CD14-positive monocyte (primary cell): Measurements from ENCODE around the gene SLC1A7. TPM values are rescaled to one million over a fixed set of nuclear protein-coding genes. Genes with fewer than 3 reads are reported as not detected.

Source experiments
- DNase-seq, 3 donors: peaks; one replicate each; pipeline ENCODE4 v3.0.0-alpha.2; 2011 to 2022
- H2AFZ ChIP-seq: 2 replicates; pipeline ENCODE4 v1.6.0; 2012; ENCODE audit warnings: mild to moderate bottlenecking, low read depth, low read length, inconsistent platforms; ENCODE audit not compliant: insufficient read depth, poor library complexity, severe bottlenecking
- H3K27ac ChIP-seq, 2 donors: 1 replicate in 1 of 2; 2 replicates in 1 of 2; pipeline ENCODE4 v1.5.1; 2012 to 2013; ENCODE audit warnings: low read length in 2 of 2, control low read depth in 1 of 2, inconsistent platforms in 1 of 2, low read depth in 1 of 2, mild to moderate bottlenecking in 1 of 2
- H3K27me3 ChIP-seq, 2 donors: one replicate each; pipeline versions ENCODE4 v1.6.0 to v1.6.1; 2011 to 2013; ENCODE audit warnings: low read length in 2 of 2; ENCODE audit not compliant: control insufficient read depth in 2 of 2, insufficient read depth in 2 of 2
- H3K36me3 ChIP-seq, 2 donors: replicated peaks in 1 of 2; 1 replicate in 1 of 2; 2 replicates in 1 of 2; pipeline versions ENCODE4 v1.5.1 to v1.6.1; 2012 to 2013; ENCODE audit warnings: low read length in 2 of 2, control low read depth in 1 of 2, inconsistent platforms in 1 of 2, mild to moderate bottlenecking in 1 of 2; ENCODE audit not compliant: insufficient read depth in 2 of 2, control insufficient read depth in 1 of 2
- H3K4me1 ChIP-seq, 2 donors: 1 replicate in 1 of 2; 2 replicates in 1 of 2; pipeline versions ENCODE4 v1.5.1 to v1.6.1; 2012 to 2013; ENCODE audit warnings: low read length in 2 of 2, control low read depth in 1 of 2, inconsistent platforms in 1 of 2, mild to moderate bottlenecking in 1 of 2, moderate library complexity in 1 of 2; ENCODE audit not compliant: insufficient read depth in 2 of 2, control insufficient read depth in 1 of 2
- H3K4me2 ChIP-seq: replicated peaks from 2 replicates; pipeline ENCODE3; 2012; ENCODE audit warnings: low read length, moderate library complexity, mild to moderate bottlenecking; ENCODE audit not compliant: poor library complexity, severe bottlenecking; ENCODE audit errors: extremely low read depth
- H3K4me3 ChIP-seq, 3 experiments: fragments of 200-600 bp in 1 of 3; sonication (generic) in 1 of 3; replicated peaks in 1 of 3; 1 replicate in 2 of 3; 2 replicates in 1 of 3; pipeline ENCODE4 v1.5.1; 2011 to 2013; ENCODE audit warnings: low read length in 3 of 3, mild to moderate bottlenecking in 3 of 3, control low read depth in 2 of 3, low read depth in 2 of 3, inconsistent platforms in 1 of 3, moderate library complexity in 1 of 3
- H3K79me2 ChIP-seq: 2 replicates; pipeline ENCODE4 v1.6.0; 2012; ENCODE audit warnings: mild to moderate bottlenecking, control low read depth, inconsistent platforms, low read length, moderate library complexity; ENCODE audit not compliant: insufficient read depth
- H3K9ac ChIP-seq: 2 replicates; pipeline ENCODE4 v1.6.0; 2017; ENCODE audit warnings: low read length, mild to moderate bottlenecking; ENCODE audit not compliant: insufficient read depth, poor library complexity, severe bottlenecking
- H3K9me3 ChIP-seq, 2 donors: replicated peaks in 1 of 2; 1 replicate in 1 of 2; 2 replicates in 1 of 2; pipeline versions ENCODE4 v1.5.1 to v1.6.1; 2012 to 2013; ENCODE audit warnings: low read length in 2 of 2, control low read depth in 1 of 2; ENCODE audit not compliant: control insufficient read depth in 1 of 2, insufficient read depth in 1 of 2
- H4K20me1 ChIP-seq: 2 replicates; pipeline ENCODE4 v1.6.0; 2012; ENCODE audit warnings: mild to moderate bottlenecking, low read length, control low read depth, moderate library complexity; ENCODE audit not compliant: insufficient read depth
- H3K27ac Mint-ChIP-seq, 7 donors: one replicate each; pipeline ENCODE4 v1.8.0; 2020; ENCODE audit warnings: mild to moderate bottlenecking in 7 of 7, mixed read lengths in 7 of 7, moderate library complexity in 6 of 7, inconsistent platforms in 2 of 7
- H3K27me3 Mint-ChIP-seq, 3 donors: one replicate each; pipeline ENCODE4 v1.8.0; 2021 to 2022; ENCODE audit warnings: low read depth in 3 of 3, mild to moderate bottlenecking in 3 of 3, mixed read lengths in 3 of 3, moderate library complexity in 3 of 3, inconsistent platforms in 1 of 3
- H3K36me3 Mint-ChIP-seq, 2 donors: one replicate each; pipeline ENCODE4 v1.8.0; 2020; ENCODE audit warnings: mixed read lengths in 2 of 2, inconsistent platforms in 1 of 2, mild to moderate bottlenecking in 1 of 2
- H3K4me1 Mint-ChIP-seq: one replicate; pipeline ENCODE4 v1.8.0; 2020; ENCODE audit warnings: mild to moderate bottlenecking, mixed read lengths
- H3K4me3 Mint-ChIP-seq, 2 donors: one replicate each; pipeline ENCODE4 v1.8.0; 2020; ENCODE audit warnings: mild to moderate bottlenecking in 2 of 2, mixed read lengths in 2 of 2, moderate library complexity in 1 of 2
- H3K9me3 Mint-ChIP-seq, 7 donors: one replicate each; pipeline ENCODE4 v1.8.0; 2020 to 2022; ENCODE audit warnings: mixed read lengths in 7 of 7, mild to moderate bottlenecking in 6 of 7, moderate library complexity in 6 of 7, inconsistent platforms in 2 of 7
- CTCF ChIP-seq: fragments of 200-600 bp; IDR thresholded peaks from one replicate; pipeline ENCODE4 v1.8.0; 2022; ENCODE audit warnings: antibody characterized with exemption, mild to moderate bottlenecking
- WGBS: methylation state at CpG from one replicate; pipeline ENCODE4 v1.1.5; 2013; ENCODE audit warnings: missing lambda C conversion rate; ENCODE audit not compliant: insufficient coverage; 5-methylcytosine and 5-hydroxymethylcytosine counted together
- intact Hi-C, 2 donors: fragments of 100-400 bp; cut with micrococcal nuclease; formaldehyde crosslinking; loops; one replicate each; pipeline versions ENCODE4 v1.15.0 to v1.15.1; 2023
- polyA plus RNA-seq, 3 donors: library from polyadenylated mRNA; depleted of rRNA in 1 of 3; unstranded in 2 of 3; stranded (reverse) in 1 of 3; fragments of 300-500 nt in 2 of 3; fragments of >200 nt in 1 of 3; fragmentation: Illumina TruSeq in 2 of 3; gene quantifications; 1 replicate in 2 of 3; 2 replicates in 1 of 3; pipeline ENCODE4 v1.2.3, GENCODE V29; 2012 to 2021

The SLC1A7 gene
- polyA plus RNA-seq, 3 donors, result not detected

GRCh38 chr1:53070621-53071020 is 71.8 kb downstream of the SLC1A7 start:
- no peak overlapping the region for H2AFZ ChIP-seq
- no peaks in the 10 kb centered on the region for H3K4me1 ChIP-seq
- intact Hi-C loops, result no loop called here
- no peaks in the 10 kb centered on the region for H3K4me1 Mint-ChIP-seq
- no peak overlapping the region for H3K4me2 ChIP-seq
- TF ChIP-seq CTCF, result no peak
- no peak overlapping the region for H3K9ac ChIP-seq
- H3K27me3 Mint-ChIP-seq, result no peaks in the 10 kb centered on the region
- no peak overlapping the region for H3K27ac Mint-ChIP-seq
- no peaks in the 10 kb centered on the region for H3K36me3 Mint-ChIP-seq
- H3K4me3 ChIP-seq, result no peak overlapping the region
- H3K27ac ChIP-seq, result no peak overlapping the region
- 96% methylated on average over 9 of the region's 12 CpGs for WGBS
- H3K36me3 ChIP-seq, result no peaks in the 10 kb centered on the region
- H4K20me1 ChIP-seq, result no peaks in the 10 kb centered on the region
- H3K9me3 Mint-ChIP-seq, result no peaks in the 10 kb centered on the region
- H3K9me3 ChIP-seq, result no peaks in the 10 kb centered on the region
- H3K4me3 Mint-ChIP-seq, result no peak overlapping the region
- H3K27me3 ChIP-seq, result no peaks in the 10 kb centered on the region
- no peaks in the 10 kb centered on the region for H3K79me2 ChIP-seq
- no peak for DNase-seq

GRCh38 chr1:53069663-53070327 is 72.6 kb downstream of the SLC1A7 start:
- H3K36me3 Mint-ChIP-seq, result no peaks in the 10 kb centered on the region
- no peak overlapping the region for H3K27ac Mint-ChIP-seq
- H3K4me3 ChIP-seq, result no peak overlapping the region
- no peak overlapping the region for H3K27ac ChIP-seq
- H3K4me1 ChIP-seq, result no peaks in the 10 kb centered on the region
- no peaks in the 10 kb centered on the region for H3K27me3 ChIP-seq
- intact Hi-C loops, result no loop called here
- no peaks in the 10 kb centered on the region for H4K20me1 ChIP-seq
- H3K4me1 Mint-ChIP-seq, result no peaks in the 10 kb centered on the region
- H3K4me3 Mint-ChIP-seq, result no peak overlapping the region
- no peak overlapping the region for H3K4me2 ChIP-seq
- H3K79me2 ChIP-seq, result no peaks in the 10 kb centered on the region
- H3K9ac ChIP-seq, result no peak overlapping the region
- no peaks in the 10 kb centered on the region for H3K36me3 ChIP-seq
- DNase-seq, result no peak
- H3K27me3 Mint-ChIP-seq, result peaks cover 0 to 1% (median under 1%) of the 10 kb centered on the region in 3 donors
- no peak overlapping the region for H2AFZ ChIP-seq
- H3K9me3 ChIP-seq, result no peaks in the 10 kb centered on the region
- no peak for TF ChIP-seq CTCF
- H3K9me3 Mint-ChIP-seq, result no peaks in the 10 kb centered on the region
- 93% methylated on average over 31 of the region's 31 CpGs for WGBS
